ENCODE results near the gene TET3.

DNA sequence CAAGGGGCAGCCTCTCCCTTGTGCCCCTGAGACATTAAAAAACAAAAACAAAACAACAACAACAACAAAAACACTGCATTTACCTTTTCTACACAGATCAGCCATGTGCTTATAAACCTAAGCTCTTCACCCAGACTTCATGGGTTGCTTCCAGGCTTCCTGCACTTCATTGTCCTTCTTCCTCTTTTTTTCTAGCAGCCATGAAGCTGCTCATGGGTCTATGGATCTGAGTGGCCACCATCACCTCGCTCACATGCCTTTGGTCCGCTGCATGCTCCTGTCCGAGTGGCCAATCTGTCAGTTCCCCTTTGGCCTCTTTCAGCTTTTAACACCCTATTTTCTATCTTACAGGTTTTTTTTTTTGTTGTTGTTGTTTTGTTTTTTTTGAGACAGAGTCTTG lies 9.0 kb upstream of the TET3 start:
- no peak for TF ChIP-seq POLR2AphosphoS5 (IDR thresholded peaks at IDR 0.05)
- TF ChIP-seq, protein P1, sequence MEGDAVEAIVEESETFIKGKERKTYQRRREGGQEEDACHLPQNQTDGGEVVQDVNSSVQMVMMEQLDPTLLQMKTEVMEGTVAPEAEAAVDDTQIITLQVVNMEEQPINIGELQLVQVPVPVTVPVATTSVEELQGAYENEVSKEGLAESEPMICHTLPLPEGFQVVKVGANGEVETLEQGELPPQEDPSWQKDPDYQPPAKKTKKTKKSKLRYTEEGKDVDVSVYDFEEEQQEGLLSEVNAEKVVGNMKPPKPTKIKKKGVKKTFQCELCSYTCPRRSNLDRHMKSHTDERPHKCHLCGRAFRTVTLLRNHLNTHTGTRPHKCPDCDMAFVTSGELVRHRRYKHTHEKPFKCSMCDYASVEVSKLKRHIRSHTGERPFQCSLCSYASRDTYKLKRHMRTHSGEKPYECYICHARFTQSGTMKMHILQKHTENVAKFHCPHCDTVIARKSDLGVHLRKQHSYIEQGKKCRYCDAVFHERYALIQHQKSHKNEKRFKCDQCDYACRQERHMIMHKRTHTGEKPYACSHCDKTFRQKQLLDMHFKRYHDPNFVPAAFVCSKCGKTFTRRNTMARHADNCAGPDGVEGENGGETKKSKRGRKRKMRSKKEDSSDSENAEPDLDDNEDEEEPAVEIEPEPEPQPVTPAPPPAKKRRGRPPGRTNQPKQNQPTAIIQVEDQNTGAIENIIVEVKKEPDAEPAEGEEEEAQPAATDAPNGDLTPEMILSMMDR (IDR thresholded peaks at IDR 0.05) = no peak
